HG03432 (cell line): ENCODE results near the gene DIPK1A.

Experiments used
- ATAC-seq: cut with Tn5 transposase; IDR thresholded peaks from one replicate; pipeline ENCODE4 v1.9.1; 2021; ENCODE audit warnings: mild to moderate bottlenecking, moderate library complexity; ENCODE audit not compliant: unreplicated experiment

Gene DIPK1A

DNA sequence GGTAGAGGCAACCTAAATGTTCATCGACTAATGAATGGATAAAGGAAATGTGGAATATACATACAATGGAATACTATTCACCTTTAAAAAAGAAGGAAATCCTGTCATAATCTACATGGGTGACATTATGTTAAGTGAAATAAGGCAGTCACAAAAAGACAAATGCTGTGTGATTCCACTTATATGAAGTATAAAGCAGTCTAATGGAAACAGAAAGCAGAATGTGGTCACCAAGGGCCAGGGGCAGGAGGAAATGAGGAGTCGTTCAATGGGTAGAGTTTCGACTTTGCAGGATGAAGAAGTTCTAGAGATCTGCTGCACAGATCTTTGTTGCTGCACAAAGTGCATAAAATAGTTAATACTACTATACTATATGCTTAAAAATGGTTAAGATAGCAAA, 7.8 kb downstream of the DIPK1A start:
- ATAC-seq: peak; percentile 71

DNA sequence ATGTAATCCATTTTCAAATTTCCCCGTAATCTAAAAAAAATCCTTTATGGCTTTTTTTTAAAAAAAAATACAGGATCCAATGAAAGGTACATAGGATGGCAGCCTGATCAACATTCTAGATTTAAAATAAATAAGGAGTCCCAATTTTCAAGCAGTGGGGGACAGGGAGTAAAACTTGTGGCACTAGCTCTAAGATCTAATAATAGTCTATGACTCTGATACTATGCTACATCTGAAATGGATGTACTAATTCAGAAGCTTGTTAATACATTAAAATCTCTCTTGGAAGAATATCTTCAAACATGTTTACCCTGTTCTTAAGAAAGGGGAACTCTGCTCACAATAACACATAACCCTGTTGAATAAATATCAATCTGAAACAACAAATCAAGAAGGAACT, 8.5 kb downstream of the DIPK1A start:
- ATAC-seq: no peak

DNA sequence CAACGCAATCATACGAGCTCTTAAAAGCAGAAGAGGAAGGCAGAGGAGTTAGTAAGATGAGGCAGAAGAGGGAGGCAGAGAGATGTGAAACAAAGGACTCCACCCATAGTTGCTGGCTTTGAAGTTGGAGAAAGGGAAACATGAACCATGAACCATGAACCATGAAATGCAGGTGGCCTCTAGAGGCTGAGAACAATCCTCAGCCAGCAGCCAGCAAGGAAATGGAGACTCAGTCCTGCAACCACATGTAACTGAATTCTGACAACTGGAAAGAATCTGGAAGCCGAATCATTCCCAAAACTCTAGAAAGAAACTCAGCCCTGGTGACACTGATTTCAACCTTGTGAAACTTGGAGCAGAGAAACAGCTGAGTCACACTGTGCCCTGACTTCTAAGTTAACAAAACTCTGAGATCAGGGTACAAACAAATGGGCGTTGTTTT, 10.1 kb downstream of the DIPK1A start:
- ATAC-seq: peak; percentile 66

DNA sequence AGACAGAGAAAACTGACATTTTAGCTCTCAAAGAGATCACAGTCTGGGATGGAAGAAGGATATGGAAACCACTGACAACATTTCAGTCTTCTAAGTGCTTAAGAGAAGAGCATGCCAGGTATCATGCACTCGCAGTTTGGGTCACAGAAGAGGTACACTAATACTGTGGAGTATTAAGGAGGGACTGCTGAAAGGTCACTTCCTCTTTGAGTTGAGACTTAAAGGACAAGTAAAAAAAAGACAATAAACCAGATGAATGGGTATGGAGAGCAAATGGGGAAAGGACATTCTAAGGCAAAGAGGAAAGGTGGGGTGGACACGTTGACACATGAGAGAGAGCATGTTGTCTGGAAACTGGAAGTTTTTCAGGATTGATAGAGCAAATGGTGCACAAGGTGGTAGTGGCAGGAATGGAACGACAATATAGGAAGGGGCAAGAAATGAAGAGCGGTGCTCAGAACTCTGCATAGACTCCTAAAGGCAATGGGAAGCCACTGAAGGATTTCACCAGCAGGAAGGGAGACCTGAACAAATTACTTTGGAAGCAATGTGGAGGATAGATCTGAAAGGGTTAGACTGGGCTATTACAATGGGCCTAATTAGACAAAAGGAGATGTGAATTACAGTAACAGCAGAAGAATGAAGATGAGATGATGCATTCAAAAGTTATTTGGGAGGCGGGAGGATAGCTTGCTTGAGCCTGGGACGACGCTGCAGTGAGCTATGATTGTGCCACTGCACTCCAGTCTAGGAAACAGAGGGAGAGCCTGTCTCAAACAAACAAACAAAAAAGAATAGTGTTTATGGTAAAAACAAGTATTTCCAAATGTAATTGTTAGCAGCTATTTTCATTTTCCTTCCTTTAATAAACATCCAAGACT, 11.1 kb downstream of the DIPK1A start:
- ATAC-seq: no peak

DNA sequence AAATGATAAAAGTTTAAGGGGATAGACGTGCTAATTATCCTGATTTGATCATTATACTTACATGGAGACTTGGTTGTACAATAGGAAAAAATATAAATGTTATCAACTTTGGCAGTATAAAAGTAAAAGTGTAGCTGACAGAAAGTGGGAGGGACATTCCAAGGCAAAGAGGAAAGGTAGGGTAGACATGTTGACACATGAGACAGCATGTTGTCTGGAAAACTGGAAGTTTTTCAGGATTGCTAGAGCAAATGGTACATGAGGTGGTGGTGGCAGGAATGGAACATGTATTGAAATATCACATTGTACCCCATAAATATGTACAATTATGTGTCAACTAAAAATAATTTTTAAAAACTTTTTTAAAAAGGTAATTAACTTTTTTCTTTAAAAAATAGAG, 13.2 kb downstream of the DIPK1A start:
- no peak for ATAC-seq

DNA sequence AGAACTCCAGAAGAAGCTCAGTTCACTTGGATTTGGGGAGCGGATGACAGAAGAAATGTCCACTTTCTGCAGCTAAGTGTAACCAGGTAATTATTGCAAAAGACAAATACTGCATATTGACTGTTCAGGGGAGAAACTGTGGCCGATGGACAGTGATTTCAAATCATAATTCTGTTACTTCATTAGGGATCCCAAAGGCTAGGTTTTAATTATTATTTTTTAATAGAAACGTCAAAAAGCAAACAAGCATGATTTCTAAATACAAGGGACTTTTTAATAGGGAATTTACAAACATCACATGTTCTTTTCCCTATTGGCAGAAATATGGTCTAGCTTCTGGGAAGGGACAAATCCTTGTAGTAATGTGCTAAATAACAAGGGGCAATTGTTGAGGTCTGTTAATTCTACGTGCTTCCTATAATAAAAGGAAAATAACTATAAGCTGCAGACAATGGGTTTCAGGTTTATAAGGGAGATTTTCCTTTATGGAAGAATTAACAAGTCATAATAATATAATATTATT, 15.5 kb downstream of the DIPK1A start:
- ATAC-seq: no peak

DNA sequence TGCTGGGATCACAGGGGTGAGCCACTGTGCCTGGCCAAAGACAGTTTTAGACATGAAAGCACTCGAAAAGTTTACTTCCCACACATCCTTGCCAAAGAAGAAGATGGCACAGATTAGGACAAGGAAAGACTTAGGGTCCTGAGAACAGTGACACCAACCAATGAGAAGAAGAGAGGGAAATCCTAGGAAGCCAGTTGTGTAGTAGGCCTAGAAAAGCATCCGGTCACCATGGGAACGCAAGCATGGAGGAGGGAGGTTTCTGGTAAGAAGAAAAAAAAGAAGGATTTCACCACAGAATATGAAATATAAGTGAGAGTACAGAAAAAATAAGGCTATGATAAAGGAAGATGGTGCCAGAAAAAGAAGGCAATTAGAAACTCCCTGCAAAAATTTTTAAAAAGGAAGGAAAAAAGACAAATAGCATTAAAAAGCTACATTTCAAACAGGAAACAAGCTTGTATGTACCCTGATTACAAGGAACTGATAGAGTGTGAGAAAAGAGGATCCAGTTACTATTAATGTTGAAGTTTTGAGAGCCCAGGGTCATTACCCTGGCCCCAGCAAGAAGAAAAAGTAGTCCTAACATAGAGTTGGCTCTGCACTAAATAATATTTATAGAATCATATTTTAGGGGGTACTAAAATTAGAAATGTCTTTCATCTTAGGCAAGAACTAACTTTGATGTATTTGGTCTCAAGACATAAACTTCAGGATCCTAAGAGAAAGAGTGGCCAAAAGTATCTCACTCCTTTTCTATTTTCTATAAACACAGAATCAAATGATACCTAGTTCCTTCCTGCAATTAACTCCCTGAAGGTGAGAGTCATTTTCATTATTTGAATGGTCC, 16.1 kb downstream of the DIPK1A start:
- ATAC-seq: peak; percentile 32

DNA sequence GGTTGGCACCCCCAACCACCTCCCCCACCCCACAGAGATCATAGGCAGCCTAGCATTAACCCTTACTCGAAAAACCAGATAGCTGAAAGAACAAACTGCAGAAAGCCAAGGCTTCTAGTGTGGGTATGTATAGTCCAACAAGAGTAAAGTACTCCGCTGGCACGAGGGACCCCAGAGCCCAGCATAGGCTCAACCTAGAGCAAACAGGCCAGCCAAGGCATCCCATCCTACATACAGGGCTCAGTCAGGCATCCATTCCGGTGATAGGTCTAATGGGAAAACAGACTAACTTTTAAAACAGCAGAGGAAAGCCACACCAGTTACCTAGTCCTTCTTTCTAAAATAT, 17.8 kb downstream of the DIPK1A start:
- no peak for ATAC-seq

DNA sequence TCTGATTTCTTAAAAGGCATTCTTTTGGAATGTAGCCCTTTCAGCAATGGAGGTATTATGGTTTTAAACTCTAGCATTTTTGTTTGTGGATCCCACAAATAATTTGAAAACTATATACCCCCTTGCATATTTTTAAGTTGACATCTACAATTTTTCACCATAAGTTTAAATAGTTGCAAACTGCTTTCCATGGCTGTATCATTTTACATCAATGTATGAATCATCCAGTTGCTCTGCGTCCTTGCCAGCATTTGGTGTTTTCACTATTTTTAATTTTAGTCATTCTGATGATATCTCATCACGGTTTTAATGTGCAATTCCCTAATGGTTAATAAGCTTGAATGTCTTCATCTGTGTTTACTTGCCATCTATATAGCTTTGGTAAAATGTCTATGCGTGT, 20.7 kb downstream of the DIPK1A start:
- ATAC-seq: no peak

DNA sequence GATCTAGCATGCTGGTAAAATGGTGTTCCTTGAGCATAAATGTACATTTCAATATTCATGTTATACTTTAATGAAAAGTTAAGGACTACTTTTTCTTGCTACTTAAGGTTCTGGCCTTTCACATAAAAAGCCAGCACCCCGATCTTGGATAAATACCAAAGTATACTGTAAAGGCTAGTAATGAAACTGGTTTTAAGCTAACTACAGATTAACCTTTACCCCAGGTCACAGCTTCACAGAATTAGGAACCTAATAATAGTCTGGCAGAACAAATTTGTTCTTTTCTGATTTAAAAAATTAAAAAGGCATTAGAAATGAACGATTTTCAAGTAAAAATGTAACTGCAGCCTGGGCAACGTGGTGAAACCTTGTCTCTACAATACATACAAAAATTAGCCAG, 23.5 kb downstream of the DIPK1A start:
- no peak for ATAC-seq

DNA sequence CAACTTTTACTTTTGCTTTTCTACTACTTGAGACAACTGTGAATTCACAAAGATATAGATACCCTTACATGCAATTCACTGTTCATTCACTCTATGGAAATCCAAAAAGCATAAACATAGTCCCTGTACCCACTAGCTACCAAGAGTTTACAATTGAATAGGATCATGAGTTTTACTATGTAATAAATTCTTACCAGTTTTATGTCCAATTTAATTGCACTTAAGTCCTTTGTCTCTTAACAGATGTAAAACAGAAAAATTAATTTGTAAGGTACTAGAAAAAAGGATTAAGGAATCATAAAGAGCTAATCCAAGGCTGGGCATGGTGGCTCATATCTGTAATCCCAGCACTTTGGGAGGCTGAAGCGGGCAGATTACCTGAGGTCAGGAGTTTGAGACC, 24.4 kb downstream of the DIPK1A start:
- no peak for ATAC-seq

DNA sequence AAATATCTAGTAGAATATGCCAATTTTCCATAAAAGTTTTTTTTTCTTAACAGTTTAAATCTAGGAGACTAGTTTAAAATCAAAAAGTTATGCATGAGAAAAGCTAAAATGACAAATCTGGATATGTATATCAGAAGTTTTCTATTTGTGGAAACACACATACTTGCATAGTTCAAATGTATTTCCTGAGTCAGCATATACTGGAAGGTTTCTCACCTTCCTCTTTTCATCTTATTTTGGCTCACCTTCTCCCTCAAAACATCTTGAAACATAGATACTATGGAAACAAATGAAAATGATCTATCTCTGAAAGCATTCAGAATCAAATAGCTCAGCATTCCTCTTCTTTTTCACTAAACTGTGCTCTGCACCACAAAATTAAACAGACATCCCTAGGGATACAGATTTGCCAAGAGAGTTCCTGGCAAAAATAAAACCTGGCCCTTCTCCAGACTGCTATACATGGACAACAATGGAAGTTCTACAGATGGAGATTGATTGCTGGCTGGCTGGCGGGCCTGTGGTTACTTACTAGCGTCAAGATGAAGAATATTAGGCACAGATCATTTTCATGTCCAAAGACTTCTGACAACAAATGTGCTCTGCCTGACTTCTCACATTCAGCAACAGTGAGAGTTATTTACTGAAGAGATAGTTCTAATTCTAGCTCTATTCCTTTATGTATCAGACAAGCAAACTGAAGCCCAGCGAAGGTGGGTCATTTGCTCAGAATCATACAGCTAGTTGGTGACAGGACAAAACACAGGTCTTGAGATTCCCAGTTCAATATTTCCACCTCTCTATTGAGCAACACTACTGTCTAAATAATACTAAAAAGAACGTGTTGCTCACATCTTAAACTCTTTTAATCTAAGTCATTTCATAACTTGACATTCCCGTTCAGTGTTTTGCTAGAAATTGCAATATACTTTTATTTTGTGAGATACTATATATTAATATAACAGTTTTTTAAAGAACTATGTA, 26.6 kb downstream of the DIPK1A start:
- ATAC-seq: no peak

DNA sequence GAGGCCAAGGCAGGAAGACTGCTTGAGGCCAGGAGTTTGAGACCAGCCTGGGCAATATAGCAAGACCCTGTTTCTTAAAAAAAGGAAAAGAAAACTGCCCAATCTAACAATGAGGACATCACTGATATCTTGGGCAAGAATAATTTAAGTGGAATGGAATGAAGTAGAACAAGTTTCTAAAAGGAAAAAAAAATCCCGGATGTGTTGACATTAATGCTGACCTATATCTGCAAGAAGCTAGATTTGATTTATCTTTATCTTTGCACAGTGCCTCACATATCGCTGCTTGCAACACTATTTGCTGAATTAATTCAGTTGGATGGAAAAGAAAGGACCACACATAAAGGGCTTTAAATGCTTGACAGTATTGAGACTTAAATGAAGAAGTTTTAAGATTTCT, 27.8 kb downstream of the DIPK1A start:
- no peak for ATAC-seq

DNA sequence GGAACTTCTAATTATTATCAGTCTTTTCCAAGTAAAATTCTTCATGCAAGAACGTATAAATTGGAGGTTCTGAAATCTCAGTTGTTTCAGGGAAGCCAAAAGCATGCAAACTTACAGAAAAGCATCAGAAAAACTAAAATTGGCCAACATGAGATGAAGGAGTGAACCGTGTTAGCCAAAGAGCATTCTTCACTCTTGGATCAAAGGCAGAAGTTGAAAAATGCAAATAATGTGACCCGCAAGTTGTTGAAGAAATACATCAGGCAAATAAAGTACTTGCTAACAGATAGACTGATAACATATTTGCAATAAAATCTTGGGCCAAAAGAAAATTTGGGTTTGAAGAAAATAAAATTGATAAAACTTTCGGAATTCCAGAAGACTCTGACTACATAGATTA, 29.6 kb downstream of the DIPK1A start:
- no peak for ATAC-seq

DNA sequence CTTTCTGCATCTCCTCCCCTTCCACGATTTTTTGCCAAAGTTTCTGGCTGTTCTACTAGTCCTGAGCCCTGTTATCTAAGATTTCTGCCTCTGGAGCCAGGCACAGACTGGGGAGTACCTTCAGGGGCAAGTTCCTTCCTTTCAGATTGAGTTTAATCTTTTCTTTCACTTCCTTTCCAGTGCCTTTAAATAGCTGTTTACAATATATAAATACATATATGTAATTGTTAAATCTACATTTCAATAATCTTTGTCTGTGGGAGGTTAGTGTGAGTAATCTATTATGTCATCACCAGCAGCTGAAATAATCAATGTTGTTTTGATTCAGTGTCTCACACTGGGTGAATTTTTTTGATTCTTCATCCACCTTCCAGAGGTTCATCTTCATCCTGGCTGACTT, 31.8 kb downstream of the DIPK1A start:
- ATAC-seq: peak; percentile 76

DNA sequence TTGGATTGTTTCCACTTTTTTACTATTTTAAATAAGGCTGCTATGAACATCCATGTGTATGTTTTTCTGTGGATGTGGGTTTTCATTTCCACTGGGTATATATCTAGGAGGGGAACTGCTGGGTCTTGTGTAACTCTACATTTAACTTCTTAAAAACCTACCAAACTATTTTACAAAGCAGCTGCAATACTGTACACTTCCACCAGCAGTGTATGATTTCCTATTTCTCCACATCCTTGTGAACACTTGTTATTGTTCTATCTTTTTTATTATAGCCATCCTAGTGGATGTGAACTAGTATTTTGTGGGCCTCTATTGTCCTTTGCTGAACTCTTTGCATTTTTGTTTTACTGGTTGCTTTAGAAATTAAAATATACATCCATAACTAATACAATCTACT, 33.4 kb downstream of the DIPK1A start:
- ATAC-seq: no peak

DNA sequence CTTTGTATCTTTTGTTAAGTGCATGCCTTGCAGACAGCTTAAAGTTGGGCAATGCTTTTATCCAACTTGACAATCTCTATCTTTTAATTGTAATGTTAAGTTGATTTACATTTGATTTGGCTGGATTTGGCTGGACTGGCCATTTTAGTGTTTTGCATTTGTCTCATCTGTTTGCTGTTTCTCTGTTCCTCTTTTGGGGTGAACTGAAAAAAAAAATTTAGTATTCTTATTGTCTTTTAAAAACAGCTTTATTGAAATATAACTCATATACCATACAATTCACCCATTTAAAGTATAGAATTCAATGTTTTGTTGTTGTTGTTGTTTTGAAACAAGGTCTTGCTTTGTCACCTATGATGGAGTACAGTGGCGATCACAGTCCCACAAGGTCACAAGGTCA, 34.4 kb downstream of the DIPK1A start:
- ATAC-seq: no peak

DNA sequence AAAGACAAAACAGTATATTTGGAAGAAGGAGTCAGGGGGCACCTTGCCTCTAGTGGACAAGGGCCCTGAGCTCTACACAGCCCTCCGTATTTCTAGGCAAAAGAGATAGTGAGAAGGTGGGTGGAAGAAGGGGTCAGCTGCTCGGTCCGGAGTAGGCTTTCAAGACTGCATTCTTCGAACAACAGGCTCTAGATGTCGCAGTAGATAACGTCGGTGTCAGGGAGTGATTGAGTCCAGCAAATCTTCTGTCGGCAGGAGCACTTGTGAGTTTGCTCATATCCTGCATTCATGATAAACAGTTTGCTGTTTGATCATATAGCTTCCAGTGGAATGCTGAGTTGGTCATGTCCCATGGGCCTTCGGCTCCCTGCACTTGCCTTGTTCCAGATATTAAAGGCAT, 36.8 kb downstream of the DIPK1A start:
- ATAC-seq: no peak

DNA sequence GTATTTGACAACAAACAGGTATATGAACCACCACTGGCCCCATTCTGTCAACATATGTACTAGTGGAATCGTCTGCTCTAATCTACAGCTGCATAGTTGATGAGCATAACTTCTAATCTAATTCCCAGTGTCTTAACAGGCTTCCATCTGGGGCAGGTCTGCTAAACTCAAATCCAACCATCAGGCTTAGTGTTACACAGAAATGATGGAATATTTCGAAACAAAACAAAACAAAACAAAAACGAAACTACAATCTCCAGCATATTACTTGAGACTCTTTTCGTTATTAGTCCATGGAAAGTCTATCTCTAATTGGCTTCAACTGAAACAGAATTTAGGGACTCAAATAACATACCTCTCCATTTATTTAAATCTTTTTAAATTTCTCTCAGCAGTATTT, 37.6 kb downstream of the DIPK1A start:
- no peak for ATAC-seq

DNA sequence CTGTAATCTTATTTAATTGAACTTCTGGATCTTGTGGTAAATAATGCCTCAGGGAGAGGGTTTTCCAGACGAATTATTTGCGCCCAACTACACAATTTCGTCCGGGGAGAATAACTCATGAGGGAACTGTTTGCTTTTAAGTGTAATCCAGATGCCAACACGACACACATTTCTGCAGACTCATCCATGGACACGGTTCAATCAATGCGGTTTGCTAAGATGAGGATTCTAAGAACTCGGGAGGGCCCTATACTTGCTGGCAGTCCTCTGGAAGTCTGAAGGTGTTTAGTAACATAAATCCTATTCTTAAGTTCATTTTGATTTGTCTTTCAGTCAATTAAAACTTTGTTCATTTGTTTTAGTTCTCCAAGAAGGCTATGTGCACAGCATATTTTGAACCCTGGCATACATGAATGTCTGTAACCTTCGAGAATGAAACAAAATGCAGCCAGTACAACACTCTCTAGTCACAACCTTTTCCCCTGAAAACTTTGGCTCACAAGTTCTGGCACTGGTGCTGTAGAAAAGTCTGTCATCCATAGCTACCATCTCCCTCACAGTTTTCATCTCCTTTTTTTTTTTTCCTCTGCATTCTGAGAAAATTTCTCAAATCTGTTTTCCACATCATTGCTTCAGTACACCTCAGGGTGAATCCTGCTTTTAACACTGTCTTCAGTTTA, 38.8 kb downstream of the DIPK1A start:
- no peak for ATAC-seq
